GM12873 (cell line): Measurements from ENCODE around the gene NEGR1.

ENCODE experiments used
- TF ChIP-seq, protein P1 (sequence below): IDR thresholded peaks from 2 replicates; pipeline ENCODE4 v1.5.1; 2012; ENCODE audit warnings: low read depth, mild to moderate bottlenecking, moderate library complexity, low read length, control low read depth; ENCODE audit not compliant: insufficient read depth; ENCODE audit errors: missing control alignments

Gene NEGR1

DNA sequence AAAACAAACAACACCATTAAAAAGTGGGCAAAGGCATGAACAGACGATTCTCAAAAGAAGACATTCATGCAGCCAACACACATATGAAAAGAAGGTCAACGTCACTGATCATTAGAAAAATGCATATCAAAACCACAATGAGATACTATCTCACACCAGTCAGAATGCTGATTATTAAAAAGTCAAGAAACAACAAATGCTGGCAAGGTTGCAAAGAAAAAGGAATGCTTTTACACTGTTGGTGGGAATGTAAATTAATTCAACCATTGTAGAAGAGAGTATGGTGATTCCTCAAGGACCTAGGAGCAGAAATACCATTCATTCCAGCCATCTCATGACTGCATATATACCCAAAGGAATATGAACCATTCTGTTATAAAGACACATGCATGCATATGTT lies 419.6 kb downstream of the NEGR1 start:
- TF ChIP-seq, protein P1, sequence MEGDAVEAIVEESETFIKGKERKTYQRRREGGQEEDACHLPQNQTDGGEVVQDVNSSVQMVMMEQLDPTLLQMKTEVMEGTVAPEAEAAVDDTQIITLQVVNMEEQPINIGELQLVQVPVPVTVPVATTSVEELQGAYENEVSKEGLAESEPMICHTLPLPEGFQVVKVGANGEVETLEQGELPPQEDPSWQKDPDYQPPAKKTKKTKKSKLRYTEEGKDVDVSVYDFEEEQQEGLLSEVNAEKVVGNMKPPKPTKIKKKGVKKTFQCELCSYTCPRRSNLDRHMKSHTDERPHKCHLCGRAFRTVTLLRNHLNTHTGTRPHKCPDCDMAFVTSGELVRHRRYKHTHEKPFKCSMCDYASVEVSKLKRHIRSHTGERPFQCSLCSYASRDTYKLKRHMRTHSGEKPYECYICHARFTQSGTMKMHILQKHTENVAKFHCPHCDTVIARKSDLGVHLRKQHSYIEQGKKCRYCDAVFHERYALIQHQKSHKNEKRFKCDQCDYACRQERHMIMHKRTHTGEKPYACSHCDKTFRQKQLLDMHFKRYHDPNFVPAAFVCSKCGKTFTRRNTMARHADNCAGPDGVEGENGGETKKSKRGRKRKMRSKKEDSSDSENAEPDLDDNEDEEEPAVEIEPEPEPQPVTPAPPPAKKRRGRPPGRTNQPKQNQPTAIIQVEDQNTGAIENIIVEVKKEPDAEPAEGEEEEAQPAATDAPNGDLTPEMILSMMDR, result no peak

DNA sequence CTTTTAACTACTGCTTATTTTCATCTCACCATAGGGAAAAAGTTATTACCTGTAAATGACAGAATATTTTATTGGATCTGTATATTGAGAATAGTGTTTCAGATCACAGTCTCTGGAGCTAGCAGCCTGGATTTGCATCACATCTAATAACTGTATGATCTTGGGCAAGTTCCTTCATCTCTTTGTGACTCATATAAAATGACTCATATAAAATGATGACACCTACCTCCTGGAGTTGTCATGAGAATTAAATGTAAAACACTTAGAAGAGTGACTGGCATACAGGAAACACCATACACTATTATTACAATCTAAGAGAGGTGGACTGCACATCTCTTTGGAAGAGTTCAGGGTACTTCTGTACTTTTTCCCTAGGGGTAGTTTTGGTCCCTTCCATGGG lies 421.3 kb downstream of the NEGR1 start:
- TF ChIP-seq, protein P1, result no peak

DNA sequence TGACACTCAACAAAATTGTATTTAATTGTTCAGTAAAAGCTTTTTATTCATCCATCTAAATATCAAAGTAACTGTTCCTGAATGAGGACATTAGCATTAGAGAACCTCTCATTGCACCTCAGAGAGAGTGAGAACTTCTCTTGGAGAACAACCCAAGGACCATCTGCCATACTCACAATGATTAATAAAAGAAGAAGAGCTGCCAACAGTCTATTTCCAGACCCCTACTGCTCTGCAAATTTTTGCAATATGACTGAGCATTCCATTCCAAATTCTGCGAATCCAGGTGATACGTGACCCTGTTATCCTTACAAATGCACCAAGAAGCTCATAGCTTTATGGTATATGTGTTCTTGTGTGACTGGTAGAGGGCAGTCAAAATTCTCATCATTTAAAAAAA lies 422.5 kb downstream of the NEGR1 start:
- TF ChIP-seq, protein P1, result no peak

- TF ChIP-seq, protein P1, result no peak
These were observed 424.5 kb downstream of the NEGR1 start for GRCh38 chr1:71857862-71858261.

GRCh38 chr1:71853360-71853759 lies 429.0 kb downstream of the NEGR1 start:
- TF ChIP-seq, protein P1, result no peak

DNA sequence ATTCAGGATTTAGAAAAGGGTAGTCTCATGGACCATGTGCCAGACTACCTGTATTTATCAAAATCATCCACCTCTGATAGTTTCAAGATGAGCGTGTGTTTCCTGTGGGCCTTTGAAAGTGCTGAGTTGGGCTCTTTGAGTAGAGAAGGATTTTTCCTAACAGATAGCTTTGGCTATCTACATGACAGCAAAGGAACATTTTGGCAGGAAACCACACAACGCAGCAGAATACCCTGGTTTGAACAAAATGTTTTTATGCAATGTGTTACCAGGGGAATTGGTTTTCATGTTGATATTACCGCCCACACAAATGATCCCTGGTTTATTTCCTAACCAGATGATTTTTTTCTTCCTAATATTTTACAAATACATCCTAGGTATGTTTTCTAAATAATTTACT lies 431.4 kb downstream of the NEGR1 start:
- TF ChIP-seq, protein P1, result no peak

GRCh38 chr1:71850515-71850914 lies 431.8 kb downstream of the NEGR1 start:
- TF ChIP-seq, protein P1, result no peak
